DMS153 treated with DMSO at 0.1 percent for 48 hours (cell line): ENCODE results near the gene RERGL.
"Not testable (repeated sequence)": the region's sequence is repeated elsewhere in the genome, so short reads cannot be mapped to it uniquely, and the experiment has no call there.

ENCODE experiments used
- DNase-seq: peaks from one replicate; lab custom pipeline; 2025; ENCODE audit not compliant: unreplicated experiment; lab: John Stamatoyannopoulos, UW

Gene RERGL

GRCh38 chr12:18090093-18090492, at the start of gene RERGL:
Gene RERGL, minus strand, starts transcription at chr12:18090193. Its CDS starts 53 bp downstream, at chr12:18090140.
- no peak for DNase-seq

GRCh38 chr12:18139254-18139653, 49.3 kb upstream of the RERGL start:
- no peak for DNase-seq

GRCh38 chr12:18135509-18135908, 45.5 kb upstream of the RERGL start:
- no peak for DNase-seq

DNA sequence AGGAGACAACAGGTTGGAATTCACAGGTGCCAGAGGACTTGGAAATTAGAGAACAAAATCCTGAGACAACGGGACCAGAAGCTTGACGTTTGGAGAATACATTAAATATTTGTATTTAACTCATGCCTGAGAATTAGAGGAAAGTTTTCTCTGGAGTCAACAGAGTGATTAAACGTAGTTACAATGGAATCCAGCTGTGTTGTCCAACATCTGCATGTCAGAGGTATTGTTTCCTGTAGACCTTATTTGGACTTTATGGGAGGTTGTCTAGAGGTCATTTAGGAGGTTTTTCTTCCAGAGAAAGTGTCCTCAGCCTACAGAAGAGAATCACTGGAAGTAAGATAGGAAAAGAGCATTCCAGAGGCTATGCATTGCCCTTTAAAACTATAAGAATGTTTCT, 45.1 kb upstream of the RERGL start:
- no peak for DNase-seq

DNA sequence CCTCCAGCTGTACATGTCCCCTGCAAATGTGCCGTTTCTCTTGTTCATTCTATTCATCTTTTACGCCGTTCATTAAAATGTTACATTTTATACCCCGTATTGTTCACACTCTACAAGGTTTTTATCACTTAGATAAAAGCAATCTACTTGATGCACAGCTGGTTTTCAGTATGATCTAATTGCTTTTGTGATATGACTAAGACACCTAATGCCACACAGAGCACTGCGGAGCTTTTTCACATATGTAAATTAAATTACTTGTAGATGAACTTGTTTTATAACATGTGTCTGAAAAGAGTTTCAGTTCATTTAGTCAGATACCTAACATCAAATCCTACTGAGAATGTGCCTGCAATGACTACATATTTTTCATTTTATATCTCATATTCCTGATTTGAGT, 40.9 kb upstream of the RERGL start:
- DNase-seq: no peak

DNA sequence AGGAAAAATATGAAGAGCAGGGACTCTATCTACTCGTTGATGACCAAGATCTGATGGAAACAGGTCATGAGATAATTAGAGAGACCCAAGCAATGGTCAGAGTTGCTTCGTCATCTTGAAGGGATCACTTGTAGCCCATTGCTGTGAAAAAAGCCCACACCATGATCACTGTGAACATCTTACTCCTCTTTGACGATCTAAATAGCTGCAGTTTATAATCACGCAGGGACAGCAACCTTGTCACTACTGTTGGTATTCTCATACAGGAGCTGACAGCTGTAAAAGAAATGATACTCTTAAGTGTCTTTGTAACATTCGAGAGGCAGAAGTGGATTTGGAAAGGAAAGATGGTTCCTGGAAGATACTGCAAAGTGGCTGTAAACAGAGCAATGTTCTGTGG, 33.7 kb upstream of the RERGL start:
- DNase-seq: no peak

- DNase-seq: no peak
Observed at GRCh38 chr12:18120899-18121298, 30.9 kb upstream of the RERGL start.

GRCh38 chr12:18108611-18109010, 18.6 kb upstream of the RERGL start:
- DNase-seq: no peak

- no peak for DNase-seq
Observed at GRCh38 chr12:18103624-18104023, 13.6 kb upstream of the RERGL start.

- DNase-seq: no peak
Observed at GRCh38 chr12:18101043-18101442, 11.1 kb upstream of the RERGL start.

- DNase-seq: no peak
Observed at GRCh38 chr12:18084080-18084479, 5.9 kb downstream of the RERGL start.

- no peak for DNase-seq
Observed at GRCh38 chr12:18079541-18080246, 10.3 kb downstream of the RERGL start.

DNA sequence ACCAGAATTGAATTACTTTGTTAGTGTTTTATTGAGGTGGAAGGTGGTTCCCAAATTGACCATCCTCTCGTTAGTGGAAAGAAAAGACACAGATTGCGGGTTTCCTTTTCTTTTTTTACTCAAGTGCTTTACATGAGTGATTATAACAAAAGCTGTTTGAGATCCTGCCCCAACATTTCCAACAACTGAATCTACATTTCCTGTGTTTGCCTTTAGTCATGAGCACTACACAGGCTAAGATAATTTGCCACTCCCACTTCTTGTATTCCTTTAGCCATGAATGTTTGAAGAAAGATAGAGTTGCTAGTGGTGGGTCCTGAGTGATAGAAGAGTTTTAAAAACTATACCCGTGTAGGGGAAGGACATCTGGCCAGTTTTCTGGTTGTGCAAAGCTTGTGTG, 16.0 kb downstream of the RERGL start:
- no peak for DNase-seq

- DNase-seq: no peak
Observed at GRCh38 chr12:18072723-18073122, 17.3 kb downstream of the RERGL start.

DNA sequence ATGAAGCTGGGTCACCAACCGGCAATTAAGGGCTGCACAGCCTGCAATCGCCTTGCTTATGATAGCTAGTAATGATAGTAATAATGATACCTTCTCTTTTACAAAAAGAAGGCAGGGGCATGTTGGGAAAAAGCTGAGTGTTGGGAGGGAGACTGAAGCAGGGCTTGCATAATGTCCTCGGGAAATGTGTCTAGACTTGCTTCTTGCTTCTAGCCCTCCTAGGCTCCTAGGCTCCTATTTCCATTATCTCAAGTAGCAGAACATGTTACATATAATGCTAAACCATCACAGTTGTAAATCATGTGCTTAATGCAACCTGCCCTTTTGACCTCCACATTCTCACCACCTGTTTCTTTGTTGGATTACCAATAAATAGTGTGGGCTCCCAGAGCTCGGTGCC, 18.7 kb downstream of the RERGL start:
- no peak for DNase-seq

GRCh38 chr12:18068355-18068754, 21.6 kb downstream of the RERGL start:
- no peak for DNase-seq

DNA sequence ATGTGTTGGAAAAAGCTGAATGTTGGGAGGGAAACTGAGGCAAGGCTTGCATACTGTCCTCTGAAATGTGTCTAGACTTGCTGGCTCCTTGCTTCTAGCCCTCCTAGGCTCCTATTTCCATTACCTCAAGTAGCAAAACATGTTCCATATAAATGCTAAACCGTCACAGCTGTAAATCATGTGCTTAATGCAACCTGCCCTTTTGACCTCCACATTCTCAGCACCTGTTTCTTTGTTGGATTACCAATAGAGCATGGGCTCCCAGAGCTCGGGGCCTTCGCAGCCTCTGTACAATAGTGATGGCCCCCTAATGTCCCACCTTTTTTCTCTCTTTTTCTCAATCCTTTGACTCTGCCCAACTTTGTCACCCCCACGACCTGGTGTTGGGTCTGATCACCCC, 23.3 kb downstream of the RERGL start:
- no peak for DNase-seq

- DNase-seq: not testable (repeated sequence)
Observed at GRCh38 chr12:18062867-18063266, 27.1 kb downstream of the RERGL start.

- no peak for DNase-seq
Observed at GRCh38 chr12:18057051-18057450, 32.9 kb downstream of the RERGL start.

DNA sequence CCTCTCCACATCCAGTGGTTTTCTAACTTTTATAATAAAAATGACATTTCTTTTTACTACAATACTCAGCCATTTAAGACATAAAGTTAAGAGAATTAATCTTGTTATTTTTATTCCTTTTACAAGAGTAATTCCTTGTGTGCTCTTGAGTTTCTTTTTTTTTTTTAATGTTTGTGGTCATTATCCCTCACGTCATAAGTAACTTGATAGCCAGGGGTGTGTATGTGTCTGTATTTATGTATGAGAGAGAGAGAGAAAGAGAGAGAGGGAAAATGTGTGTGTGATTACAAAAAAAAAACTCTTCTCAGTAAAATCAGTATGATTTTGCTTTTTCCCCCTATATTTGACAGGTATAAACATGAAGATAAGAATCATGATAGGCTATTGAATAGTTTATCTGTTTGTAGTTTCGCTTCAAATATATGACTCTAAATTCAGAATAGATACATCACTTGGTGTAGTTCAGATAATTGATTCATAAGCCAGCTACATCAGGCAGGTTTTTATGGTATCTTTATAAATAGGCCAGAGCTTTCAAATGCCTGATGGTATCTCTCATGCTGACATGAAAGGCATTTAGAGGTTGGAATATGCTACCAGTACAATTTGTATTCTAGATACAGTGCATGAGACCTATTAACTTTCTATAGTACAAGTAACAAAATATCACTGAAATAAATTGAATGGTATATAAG, 34.9 kb downstream of the RERGL start:
- no peak for DNase-seq

- no peak for DNase-seq
Observed at GRCh38 chr12:18045446-18045992, 44.5 kb downstream of the RERGL start.

- not testable (repeated sequence) for DNase-seq
Observed at GRCh38 chr12:18040060-18040742, 49.8 kb downstream of the RERGL start.
